ENCODE results near the gene NDUFS2. TPM values are rescaled to one million over a fixed set of nuclear protein-coding genes. Genes with fewer than 3 reads are reported as not detected.

NDUFS2 gene
- 101 and 120 TPM in 2 replicates for total RNA-seq (2014; rRNA removed; shearing (Covaris generic))

DNA sequence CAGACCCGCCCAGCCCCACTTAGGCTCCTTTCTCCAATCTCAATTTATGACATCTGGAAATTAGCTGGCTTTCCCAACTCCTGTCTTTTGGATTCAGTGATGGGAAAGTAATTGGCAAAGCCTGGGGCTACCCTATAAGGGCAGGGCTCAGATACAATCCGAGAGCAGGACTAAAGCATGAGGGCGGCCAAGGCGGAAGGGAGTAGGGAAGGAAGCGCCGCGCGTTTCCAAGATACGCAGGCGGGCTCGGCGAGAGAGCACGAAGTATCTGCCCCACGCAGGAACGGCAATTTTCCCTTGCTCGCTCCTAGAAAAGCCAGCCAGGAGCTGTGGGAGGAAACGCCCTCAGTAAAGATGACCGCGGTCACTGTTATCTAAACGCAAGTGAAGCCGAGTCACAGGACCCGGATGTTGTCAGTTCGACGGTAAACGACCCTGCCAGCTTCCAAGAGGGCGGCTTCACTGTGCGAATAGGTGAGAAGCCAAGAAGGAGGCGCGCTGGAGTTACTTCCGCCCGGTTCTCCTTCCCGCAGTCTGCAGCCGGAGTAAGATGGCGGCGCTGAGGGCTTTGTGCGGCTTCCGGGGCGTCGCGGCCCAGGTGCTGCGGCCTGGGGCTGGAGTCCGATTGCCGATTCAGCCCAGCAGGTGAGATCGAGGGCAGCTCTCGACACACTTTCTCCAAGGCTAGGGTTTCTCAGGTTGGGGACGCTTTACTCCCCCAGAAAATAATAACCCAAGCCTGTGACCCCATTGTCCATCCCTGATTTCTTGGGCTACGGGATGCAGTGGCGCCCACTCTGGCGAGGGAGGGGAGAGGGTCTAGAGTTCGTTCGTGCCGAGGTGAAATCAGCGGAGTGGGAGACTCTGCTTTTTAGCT lies at the start of gene NDUFS2:
Gene NDUFS2, plus strand, starts transcription at position 532 of the 877 bp plus-strand sequence. Its CDS starts 19 bp downstream, at position 551.
- DNase-seq (ENCODE audit: low spot score) = peak; percentile 98

DNA sequence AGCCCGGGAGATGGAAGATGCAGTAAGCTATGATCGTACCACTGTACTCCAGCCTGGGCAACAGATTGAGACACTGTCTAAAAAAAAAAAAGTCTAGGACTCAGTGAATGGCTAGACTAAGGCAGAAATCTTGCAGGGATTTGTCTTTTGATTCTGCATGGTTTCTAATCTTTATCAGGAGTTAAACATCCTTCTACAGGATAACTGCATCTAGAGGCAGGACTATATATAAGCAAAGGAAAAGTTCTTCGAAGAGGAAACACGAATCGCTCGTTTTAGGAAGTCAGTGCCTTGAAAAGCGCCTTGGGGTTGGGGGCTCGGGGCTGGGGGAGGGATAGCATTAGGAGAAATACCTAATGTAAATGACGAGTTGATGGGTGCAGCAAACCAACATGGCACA lies 49.0 kb upstream of the NDUFS2 start:
- no peak for DNase-seq (ENCODE audit: low spot score)

DNA sequence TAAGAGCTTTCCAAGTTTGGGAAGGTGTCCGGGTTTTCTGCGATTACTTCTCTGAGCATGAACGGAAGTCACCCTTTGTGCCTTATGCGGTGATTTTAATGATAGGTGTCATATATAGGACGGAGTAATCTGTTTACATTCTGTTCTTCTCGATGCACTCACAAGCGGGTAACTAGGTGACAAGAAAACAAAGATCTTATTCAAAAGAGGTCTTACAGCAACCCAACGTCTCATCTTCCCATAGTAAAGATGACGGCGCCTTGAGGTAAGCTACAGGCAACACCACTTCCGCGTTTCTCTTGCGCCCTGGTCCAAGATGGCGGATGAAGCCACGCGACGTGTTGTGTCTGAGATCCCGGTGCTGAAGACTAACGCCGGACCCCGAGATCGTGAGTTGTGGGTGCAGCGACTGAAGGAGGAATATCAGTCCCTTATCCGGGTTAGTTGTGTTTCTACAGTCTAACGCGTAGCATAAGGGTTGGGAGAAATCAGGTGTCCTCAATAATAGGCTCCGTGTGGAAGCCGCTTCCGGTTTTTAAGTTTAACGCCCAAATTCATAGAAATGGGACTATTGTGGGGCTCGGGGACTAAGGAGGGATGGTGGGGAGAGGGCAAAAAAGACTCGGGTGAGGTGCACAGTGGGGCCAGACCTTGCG lies 48.4 kb upstream of the NDUFS2 start, which contains the start of gene UFC1:
Gene UFC1, plus strand, starts transcription at position 297 of the 656 bp plus-strand sequence. Its CDS starts 20 bp downstream, at position 317.
- DNase-seq (ENCODE audit: low spot score) = peak; percentile 89

DNA sequence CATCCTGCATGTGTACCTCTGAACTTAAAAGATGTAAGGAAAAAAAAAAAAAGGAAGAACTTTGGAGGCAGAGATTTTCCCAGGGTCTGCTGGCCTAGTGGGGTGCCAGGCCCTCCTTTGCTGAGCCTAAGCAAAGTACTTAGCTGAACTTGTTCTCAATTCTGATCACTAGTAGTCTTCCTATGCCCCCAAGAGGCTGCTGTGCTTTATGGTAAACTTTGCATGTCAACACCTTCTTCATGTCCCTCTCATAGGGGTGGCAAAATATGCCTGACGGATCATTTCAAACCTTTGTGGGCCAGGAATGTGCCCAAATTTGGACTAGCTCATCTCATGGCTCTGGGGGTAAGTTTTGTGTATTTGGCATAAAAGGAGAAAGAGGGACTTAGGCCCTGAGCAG lies 44.3 kb upstream of the NDUFS2 start:
- no peak for DNase-seq (ENCODE audit: low spot score)

DNA sequence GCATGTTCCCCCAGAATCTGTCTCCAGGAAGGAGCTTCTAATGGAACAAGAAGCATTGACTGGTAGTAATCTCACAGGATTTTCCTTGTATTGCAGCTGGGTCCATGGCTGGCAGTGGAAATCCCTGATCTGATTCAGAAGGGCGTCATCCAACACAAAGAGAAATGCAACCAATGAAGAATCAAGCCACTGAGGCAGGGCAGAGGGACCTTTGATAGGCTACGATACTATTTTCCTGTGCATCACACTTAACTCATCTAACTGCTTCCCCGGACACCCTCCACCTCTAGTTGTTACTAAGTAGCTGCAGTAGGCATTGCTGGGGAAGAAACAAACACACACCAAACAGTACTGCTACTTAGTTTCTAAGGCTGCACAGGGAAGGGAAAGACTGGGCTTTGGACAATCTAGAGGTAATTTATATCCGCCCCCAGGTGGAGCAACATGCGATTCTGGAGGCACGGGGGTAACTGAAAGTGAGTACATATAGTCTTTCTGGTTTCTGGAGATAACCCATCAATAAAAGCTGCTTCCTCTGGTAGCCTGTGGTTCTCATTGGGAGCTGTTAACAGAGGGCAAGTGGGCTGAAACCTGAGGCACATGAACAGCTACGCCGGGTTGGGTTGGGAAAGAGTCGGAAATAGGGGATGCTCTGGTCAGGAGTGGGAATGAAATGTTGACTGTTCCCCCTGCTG lies 43.7 kb upstream of the NDUFS2 start:
- no peak for DNase-seq (ENCODE audit: low spot score)

DNA sequence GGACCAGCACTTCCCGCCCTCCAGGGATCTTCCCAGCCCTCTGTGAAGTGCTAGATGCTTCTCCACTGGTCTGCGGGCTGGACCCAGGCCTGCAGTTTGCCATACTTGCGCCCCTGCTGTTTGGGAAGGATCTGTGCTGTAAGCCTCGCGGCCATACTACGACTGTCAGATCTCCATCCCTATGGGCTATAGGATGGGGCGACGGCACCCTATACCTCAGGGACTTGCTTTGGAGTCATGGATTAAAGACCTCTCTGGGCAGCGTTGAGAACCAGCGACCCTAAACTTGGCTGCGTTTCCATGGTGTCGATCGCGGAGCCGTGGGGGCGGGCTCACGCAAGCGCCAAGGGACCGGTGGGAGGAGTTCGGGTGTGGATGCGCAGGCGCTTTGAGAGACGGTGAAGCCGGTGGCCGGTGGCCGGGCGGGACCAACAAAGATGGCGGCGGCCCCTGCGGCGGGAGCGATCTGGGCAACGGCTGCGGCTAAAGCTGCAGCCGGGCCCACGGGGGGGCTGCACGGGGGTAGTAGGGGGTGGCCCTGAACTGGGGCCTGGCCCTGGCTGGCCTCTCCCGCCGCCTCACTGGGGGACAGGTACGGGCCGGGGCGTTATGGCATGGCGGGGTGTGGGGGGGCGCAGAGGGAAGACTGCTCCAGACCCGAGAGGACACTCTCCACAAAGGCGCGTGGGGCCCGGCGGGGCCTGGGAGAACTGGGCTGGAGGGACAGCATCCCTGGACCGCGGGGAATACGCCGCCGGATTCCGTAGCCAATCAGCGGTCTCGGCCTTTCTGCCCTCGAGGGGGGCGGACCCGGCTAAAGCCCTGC lies 42.9 kb upstream of the NDUFS2 start, which contains the start of gene USP21:
Gene USP21, plus strand, starts transcription at position 414 of the 826 bp plus-strand sequence. CDS start 1,141 bp downstream, outside the sequence.
- DNase-seq (ENCODE audit: low spot score) = peak; percentile 81

DNA sequence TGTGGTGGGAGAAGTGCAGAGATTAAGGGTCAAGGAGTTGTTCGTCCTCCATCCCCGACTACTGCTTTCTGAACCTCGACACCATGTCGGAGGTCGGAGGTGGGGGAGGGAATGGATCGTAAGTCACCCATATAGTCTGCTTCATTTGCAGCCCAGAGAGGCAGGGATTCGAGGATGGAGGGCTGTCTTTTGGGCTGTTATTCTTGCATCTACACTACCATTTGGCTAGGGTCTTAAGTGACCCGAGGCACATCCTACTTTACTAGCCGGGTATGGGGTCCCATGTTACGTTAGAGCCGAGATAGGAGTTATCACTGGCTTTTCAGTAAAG lies 42.3 kb upstream of the NDUFS2 start:
- DNase-seq (ENCODE audit: low spot score) = no peak

DNA sequence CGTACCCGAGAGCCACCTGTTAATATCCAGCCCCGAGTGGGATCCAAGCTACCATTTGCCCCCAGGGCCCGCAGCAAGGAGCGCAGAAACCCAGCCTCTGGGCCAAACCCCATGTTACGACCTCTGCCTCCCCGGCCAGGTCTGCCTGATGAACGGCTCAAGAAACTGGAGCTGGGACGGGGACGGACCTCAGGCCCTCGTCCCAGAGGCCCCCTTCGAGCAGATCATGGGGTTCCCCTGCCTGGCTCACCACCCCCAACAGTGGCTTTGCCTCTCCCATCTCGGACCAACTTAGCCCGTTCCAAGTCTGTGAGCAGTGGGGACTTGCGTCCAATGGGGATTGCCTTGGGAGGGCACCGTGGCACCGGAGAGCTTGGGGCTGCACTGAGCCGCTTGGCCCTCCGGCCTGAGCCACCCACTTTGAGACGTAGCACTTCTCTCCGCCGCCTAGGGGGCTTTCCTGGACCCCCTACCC lies 41.5 kb upstream of the NDUFS2 start:
- DNase-seq (ENCODE audit: low spot score) = no peak

DNA sequence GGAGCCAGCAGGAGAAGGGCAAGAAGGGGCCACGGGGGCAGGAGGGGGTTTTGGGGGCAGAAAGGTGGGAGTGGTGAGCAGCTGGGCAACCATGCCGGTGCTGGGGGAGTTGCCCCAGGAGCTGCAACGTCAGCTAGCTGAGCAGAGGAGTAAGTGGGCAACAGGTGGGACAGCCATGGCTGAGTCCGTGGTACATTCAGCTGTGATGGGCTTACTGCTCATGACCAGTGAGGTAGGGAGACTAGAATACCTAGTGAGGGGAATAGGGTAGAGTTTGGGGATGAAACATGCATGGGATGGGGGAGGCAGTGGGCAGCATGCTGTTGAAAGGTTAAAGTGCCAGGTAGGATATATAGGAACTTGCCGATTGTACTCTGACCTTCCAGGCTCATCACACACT lies 40.5 kb upstream of the NDUFS2 start:
- DNase-seq (ENCODE audit: low spot score) = no peak

DNA sequence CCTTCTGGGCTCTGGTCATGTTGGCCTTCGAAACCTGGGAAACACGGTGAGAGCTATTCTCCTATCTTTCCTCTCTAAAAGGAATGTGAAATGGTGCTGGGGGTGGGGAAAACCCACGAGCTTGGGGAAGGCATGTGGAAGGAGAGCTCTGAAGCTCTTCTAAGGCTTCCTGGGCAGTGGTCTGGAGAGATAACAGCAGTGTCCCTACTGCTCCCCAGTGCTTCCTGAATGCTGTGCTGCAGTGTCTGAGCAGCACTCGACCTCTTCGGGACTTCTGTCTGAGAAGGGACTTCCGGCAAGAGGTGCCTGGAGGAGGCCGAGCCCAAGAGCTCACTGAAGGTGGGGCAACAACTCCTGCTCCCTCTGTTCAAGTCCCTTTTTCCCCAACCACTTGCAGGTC lies 40.1 kb upstream of the NDUFS2 start:
- DNase-seq (ENCODE audit: low spot score) = no peak

DNA sequence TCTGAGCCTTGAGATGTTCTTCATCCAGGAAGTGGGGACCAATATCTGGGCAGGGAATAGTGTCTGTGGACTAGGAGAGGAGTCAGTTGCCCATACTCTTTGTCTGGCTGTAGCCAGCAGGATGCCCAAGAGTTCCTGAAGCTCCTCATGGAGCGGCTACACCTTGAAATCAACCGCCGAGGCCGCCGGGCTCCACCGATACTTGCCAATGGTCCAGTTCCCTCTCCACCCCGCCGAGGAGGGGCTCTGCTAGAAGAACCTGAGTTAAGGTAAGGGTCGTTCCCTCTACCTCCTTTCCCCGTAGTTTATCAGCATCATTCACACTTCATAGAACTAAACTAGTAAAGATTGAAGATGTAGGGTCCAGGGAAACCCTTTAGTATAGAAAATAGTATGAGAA lies 39.4 kb upstream of the NDUFS2 start:
- DNase-seq (ENCODE audit: low spot score) = no peak

DNA sequence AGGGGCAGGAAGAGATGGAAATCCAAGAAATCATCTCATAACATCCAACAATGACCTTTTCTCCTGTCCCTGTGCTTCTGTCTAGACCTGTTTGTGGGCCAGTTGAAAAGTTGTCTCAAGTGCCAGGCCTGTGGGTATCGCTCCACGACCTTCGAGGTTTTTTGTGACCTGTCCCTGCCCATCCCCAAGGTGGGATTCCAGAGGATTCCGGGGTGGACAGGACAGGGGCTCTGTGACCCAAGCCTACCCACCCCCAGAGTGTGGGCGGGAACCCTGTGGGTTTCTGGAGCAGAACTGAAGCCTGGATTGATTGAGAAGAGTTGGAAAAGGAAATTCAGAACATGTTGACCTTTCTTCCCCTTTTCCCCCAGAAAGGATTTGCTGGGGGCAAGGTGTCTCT lies 38.4 kb upstream of the NDUFS2 start:
- DNase-seq (ENCODE audit: low spot score) = no peak

DNA sequence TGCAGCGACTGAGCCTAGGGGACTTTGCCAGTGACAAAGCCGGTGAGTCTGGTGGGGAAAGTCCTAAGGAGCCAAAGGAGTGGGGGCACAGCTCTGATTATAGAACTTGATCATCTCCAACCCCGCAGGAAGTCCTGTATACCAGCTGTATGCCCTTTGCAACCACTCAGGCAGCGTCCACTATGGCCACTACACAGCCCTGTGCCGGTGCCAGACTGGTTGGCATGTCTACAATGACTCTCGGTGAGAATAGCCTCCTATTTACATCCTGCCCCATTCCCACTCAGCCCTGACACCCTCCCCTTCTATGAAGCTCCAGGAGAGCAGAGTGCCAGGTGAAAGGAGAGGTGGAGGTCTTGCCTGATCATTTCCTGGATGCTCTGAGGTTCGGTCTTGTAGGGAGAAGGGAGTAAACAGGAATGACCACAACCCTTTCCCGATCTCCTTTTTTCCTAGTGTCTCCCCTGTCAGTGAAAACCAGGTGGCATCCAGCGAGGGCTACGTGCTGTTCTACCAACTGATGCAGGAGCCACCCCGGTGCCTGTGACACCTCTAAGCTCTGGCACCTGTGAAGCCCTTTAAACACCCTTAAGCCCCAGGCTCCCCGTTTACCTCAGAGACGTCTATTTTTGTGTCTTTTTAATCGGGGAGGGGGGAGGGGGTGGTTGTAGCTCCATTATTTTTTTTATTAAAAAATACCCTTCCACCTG lies 37.1 kb upstream of the NDUFS2 start:
- DNase-seq (ENCODE audit: low spot score) = no peak

DNA sequence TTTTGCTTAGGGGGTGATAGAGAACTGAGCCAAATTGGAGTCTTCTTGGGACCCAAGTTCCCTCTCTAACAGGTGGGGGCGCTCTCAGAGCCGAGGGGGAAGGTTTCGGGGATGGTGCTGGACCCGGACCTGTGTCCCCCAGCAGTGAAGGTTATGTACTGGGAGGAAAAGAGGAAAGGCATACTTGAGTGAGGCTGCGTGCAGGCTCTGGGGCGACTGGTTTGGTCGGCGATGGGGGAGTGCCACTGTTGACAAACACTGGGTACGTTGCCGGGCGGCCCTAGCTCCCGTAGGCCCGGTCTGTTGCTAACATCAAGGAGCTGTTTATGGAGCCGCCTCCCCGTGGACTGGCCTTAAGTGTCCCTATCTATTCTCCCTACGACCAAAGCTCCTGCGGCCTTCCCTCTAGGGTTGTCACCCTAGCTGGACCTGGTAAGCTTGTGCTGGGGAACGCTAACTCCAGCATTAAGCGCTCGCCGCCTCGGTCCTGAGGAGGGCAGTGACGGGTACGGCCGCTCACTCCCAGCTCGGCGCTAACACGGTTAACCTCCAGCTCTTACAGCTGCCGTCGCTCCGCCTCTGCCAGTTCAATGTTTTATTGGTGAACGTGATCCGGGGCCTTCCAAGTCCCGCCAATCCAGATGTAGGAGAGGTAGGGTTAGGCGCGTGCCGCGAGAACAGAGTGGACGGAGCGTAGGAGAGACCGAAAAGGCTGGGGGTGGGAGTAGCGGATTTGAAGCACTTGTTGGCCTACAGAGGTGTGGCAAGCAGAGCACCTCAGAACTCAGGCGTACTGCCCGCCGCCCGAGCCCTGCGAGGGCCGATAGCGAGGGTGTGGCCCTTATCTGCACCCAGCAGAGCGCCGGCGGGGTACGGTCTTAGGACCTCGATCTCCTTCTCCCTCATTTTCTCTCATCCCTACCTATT lies 36.2 kb upstream of the NDUFS2 start, which contains the start of gene PPOX:
Gene PPOX, plus strand, starts transcription at position 685 of the 927 bp plus-strand sequence. CDS start 422 bp downstream, outside the sequence.
- DNase-seq (ENCODE audit: low spot score) = peak; percentile 98

DNA sequence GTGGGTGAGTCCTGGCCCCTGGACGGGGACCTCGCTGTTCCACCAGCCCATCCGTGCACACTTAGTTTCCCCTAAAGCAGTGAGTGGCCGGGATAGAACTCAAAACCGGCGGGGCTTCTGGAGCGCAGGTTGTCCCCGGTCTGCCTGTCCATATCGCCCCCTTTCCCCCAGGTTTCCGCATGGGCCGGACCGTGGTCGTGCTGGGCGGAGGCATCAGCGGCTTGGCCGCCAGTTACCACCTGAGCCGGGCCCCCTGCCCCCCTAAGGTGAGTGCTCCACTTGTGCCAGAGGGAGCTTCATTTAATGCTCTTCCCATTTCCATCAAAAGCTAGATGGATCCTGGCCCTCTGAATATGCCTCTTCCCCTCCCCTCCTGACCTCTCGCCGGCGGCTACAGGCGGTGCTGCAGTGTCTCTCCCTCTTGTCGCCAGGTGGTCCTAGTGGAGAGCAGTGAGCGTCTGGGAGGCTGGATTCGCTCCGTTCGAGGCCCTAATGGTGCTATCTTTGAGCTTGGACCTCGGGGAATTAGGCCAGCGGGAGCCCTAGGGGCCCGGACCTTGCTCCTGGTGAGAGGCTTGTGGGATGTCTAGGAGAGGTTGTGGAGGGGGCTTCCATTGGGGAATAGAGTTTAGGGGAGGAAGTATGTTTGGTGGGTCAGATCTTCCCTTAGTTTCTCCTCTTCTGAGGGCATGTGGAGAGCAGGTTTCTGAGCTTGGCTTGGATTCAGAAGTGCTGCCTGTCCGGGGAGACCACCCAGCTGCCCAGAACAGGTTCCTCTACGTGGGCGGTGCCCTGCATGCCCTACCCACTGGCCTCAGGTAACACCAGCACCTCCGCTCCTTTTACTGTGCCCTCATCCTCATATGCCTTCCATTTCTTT lies 35.3 kb upstream of the NDUFS2 start:
- no peak for DNase-seq (ENCODE audit: low spot score)

DNA sequence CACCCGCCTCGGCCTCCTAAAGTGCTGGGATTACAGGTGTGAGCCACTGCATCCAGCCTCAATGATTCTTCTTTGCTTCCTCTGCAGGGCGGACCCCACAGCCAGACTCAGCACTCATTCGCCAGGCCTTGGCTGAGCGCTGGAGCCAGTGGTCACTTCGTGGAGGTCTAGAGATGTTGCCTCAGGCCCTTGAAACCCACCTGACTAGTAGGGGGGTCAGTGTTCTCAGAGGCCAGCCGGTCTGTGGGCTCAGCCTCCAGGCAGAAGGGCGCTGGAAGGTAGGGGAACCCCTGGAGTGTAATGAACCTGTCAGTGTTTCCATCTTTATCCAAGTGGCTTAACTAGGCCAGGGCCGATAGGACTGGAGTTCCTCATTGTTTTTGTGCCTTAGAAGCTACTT lies 33.3 kb upstream of the NDUFS2 start:
- no peak for DNase-seq (ENCODE audit: low spot score)

DNA sequence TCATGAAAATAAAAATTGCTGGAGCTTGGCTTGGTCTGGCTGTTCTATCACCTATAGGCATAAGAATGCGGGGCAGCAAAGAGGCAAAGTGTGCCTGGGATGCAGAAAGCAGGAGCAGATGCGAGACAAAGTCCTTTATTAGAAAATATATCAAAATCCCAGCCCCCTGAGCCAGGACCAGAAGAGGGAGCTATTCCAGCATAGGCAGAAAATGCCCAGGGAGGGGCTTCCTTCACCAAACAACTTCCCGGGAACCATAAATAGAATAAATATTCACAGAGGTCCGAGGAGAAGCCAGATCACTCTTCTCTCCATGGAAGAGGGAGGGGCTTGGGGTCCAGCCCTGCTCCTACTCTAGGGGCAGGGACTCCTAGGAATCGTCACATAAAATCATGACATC lies 31.0 kb upstream of the NDUFS2 start:
- DNase-seq (ENCODE audit: low spot score) = no peak

DNA sequence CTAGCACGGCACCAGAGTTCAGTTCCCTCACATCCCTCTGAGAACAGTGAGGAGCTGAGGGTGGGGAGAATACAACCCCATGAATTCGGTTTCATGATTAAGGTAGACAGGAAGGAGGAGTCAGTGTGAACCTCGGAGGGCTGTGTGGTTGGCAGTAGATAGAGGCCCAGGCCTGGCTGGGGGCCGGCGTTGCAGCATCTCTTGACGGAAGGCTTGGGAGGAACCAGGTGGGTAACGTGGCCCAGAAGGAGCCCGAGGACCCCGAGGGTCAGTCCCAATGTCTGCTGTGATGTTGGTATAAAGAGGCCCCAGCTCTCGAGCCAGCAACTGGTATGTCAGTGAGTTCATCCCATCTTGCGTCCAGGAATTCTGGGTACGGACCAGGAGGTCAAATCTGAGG lies 30.5 kb upstream of the NDUFS2 start:
- no peak for DNase-seq (ENCODE audit: low spot score)
